TTC549 (cell line): ENCODE results near the gene ZSCAN10.
A peak's percentile ranks its signal among the peaks of the same experiment; 100 is the strongest.

Experiments used
- FAIRE-seq: peaks from 2 replicates; lab custom pipeline; 2012; peaks lifted over from hg19 to GRCh38; lab: Jason Lieb, UNC

Gene ZSCAN10

GRCh38 chr16:3134338-3135125 lies 35.4 kb upstream of the ZSCAN10 start, which contains the start of gene ZNF213:
ZNF213 (plus strand) TSS chr16:3135029; CDS start chr16:3137281, 2,252 bp downstream.
- peak; percentile 83 for FAIRE-seq

- no peak for FAIRE-seq
These were observed 34.8 kb upstream of the ZSCAN10 start for GRCh38 chr16:3133844-3134243.

GRCh38 chr16:3131755-3132377 lies 32.8 kb upstream of the ZSCAN10 start:
- no peak for FAIRE-seq

GRCh38 chr16:3129137-3130131 lies 30.3 kb upstream of the ZSCAN10 start:
- no peak for FAIRE-seq

GRCh38 chr16:3127745-3128144 lies 28.7 kb upstream of the ZSCAN10 start:
- no peak for FAIRE-seq

GRCh38 chr16:3123986-3124886 lies 25.1 kb upstream of the ZSCAN10 start:
- FAIRE-seq = peak; percentile 96

GRCh38 chr16:3122926-3123570 lies 24.0 kb upstream of the ZSCAN10 start:
- FAIRE-seq = no peak

GRCh38 chr16:3121851-3122467 lies 22.9 kb upstream of the ZSCAN10 start:
- FAIRE-seq = no peak

GRCh38 chr16:3120435-3120834 lies 21.3 kb upstream of the ZSCAN10 start:
- no peak for FAIRE-seq

- no peak for FAIRE-seq
These were observed 20.8 kb upstream of the ZSCAN10 start for GRCh38 chr16:3119701-3120408.

GRCh38 chr16:3119286-3119685 lies 20.2 kb upstream of the ZSCAN10 start:
- no peak for FAIRE-seq

GRCh38 chr16:3118846-3119245 lies 19.8 kb upstream of the ZSCAN10 start:
- no peak for FAIRE-seq

GRCh38 chr16:3118204-3118790 lies 19.2 kb upstream of the ZSCAN10 start:
- no peak for FAIRE-seq

GRCh38 chr16:3115561-3115960 lies 16.5 kb upstream of the ZSCAN10 start:
- FAIRE-seq = no peak

GRCh38 chr16:3115003-3115402 lies 15.9 kb upstream of the ZSCAN10 start:
- FAIRE-seq = no peak

GRCh38 chr16:3113765-3114479 lies 14.8 kb upstream of the ZSCAN10 start:
- no peak for FAIRE-seq

- FAIRE-seq = no peak
These were observed 13.9 kb upstream of the ZSCAN10 start for GRCh38 chr16:3112881-3113574.
